Osteocyte (in vitro differentiated cells): ENCODE data around the gene VEGFA. TPM values are rescaled to one million over a fixed set of nuclear protein-coding genes. Genes with fewer than 3 reads are reported as not detected.

Source experiments
- DNase-seq: peaks from one replicate; pipeline ENCODE4 v3.0.0; 2021; ENCODE audit warnings: mixed read lengths; ENCODE audit not compliant: unreplicated experiment; ENCODE audit errors: extremely low spot score
- H3K27ac Mint-ChIP-seq: one replicate; pipeline ENCODE4 v1.8.0; 2021; ENCODE audit warnings: mild to moderate bottlenecking, mixed read lengths; ENCODE audit not compliant: unreplicated experiment
- H3K27me3 Mint-ChIP-seq: one replicate; pipeline ENCODE4 v1.8.0; 2021; ENCODE audit warnings: mixed read lengths; ENCODE audit not compliant: unreplicated experiment
- H3K36me3 Mint-ChIP-seq: one replicate; pipeline ENCODE4 v1.8.0; 2021; ENCODE audit warnings: mixed read lengths; ENCODE audit not compliant: unreplicated experiment
- H3K4me1 Mint-ChIP-seq: one replicate; pipeline ENCODE4 v1.8.0; 2021; ENCODE audit warnings: mixed read lengths; ENCODE audit not compliant: unreplicated experiment
- H3K4me3 Mint-ChIP-seq: one replicate; pipeline ENCODE4 v1.8.0; 2021; ENCODE audit warnings: mild to moderate bottlenecking, moderate library complexity, mixed read lengths; ENCODE audit not compliant: unreplicated experiment
- H3K9me3 Mint-ChIP-seq: one replicate; pipeline ENCODE4 v1.8.0; 2021; ENCODE audit warnings: mixed read lengths; ENCODE audit not compliant: unreplicated experiment
- CTCF ChIP-seq: fragments of 200-600 bp; sonication (generic); IDR thresholded peaks from 2 replicates; pipeline ENCODE4 v1.5.0; 2021; ENCODE audit warnings: antibody characterized with exemption, mild to moderate bottlenecking, moderate library complexity
- total RNA-seq: library from RNA; stranded (reverse); gene quantifications from 2 replicates; pipeline ENCODE4 v1.2.1, GENCODE V29; 2021

The VEGFA gene
- total RNA-seq, 1 donor from 2014 or later = 69.7 TPM

GRCh38 chr6:43784049-43784855 is 14.2 kb downstream of the VEGFA start:
- DNase-seq = no peak
- H3K4me3 Mint-ChIP-seq = no peak overlapping the region
- H3K27ac Mint-ChIP-seq = no peak overlapping the region
- H3K27me3 Mint-ChIP-seq = no peaks in the 10 kb centered on the region
- H3K4me1 Mint-ChIP-seq = no peaks in the 10 kb centered on the region
- no peaks in the 10 kb centered on the region for H3K9me3 Mint-ChIP-seq
- peaks cover 43% of the 10 kb centered on the region for H3K36me3 Mint-ChIP-seq
- no peak for TF ChIP-seq CTCF

GRCh38 chr6:43785220-43785752 is 15.3 kb downstream of the VEGFA start:
- Mint-ChIP-seq H3K36me3 (peaks cover 36% of the 10 kb centered on the region), H3K9me3 (no peaks in the 10 kb centered on the region), H3K4me1 (peaks cover 8% of the 10 kb centered on the region), H3K27ac (no peak overlapping the region), H3K4me3 (no peak overlapping the region), H3K27me3 (no peaks in the 10 kb centered on the region)
- DNase-seq = no peak
- no peak for TF ChIP-seq CTCF

GRCh38 chr6:43785904-43786303 is 15.9 kb downstream of the VEGFA start:
- peaks cover 32% of the 10 kb centered on the region for H3K36me3 Mint-ChIP-seq
- H3K27me3 Mint-ChIP-seq = no peaks in the 10 kb centered on the region
- DNase-seq = no peak
- peaks cover 8% of the 10 kb centered on the region for H3K4me1 Mint-ChIP-seq
- no peak for TF ChIP-seq CTCF
- no peak overlapping the region for H3K27ac Mint-ChIP-seq
- H3K9me3 Mint-ChIP-seq = no peaks in the 10 kb centered on the region
- H3K4me3 Mint-ChIP-seq = no peak overlapping the region

GRCh38 chr6:43786664-43787329 is 16.8 kb downstream of the VEGFA start:
- DNase-seq = no peak
- peaks cover 4% of the 10 kb centered on the region for H3K27me3 Mint-ChIP-seq
- no peak overlapping the region for H3K27ac Mint-ChIP-seq

More at GRCh38 chr6:43786664-43787329, 16.8 kb downstream of the VEGFA start:
- no peak for TF ChIP-seq CTCF
- Mint-ChIP-seq H3K9me3 (no peaks in the 10 kb centered on the region), H3K4me3 (no peak overlapping the region), H3K36me3 (peaks cover 30% of the 10 kb centered on the region), H3K4me1 (peaks cover 8% of the 10 kb centered on the region)
